HG03045 (cell line): ENCODE results near the gene MLX.
"Not testable (repeated sequence)": the region's sequence is repeated elsewhere in the genome, so short reads cannot be mapped to it uniquely, and the experiment has no call there.

Experiments
- ATAC-seq: cut with Tn5 transposase; IDR thresholded peaks from one replicate; pipeline ENCODE4 v1.9.1; 2021; ENCODE audit warnings: mild to moderate bottlenecking, moderate library complexity; ENCODE audit not compliant: unreplicated experiment

Gene MLX

GRCh38 chr17:42617956-42618431 lies 51.1 kb downstream of the MLX start:
- ATAC-seq = no peak

GRCh38 chr17:42618442-42619150 lies 51.7 kb downstream of the MLX start:
- peak; percentile 81 for ATAC-seq

DNA sequence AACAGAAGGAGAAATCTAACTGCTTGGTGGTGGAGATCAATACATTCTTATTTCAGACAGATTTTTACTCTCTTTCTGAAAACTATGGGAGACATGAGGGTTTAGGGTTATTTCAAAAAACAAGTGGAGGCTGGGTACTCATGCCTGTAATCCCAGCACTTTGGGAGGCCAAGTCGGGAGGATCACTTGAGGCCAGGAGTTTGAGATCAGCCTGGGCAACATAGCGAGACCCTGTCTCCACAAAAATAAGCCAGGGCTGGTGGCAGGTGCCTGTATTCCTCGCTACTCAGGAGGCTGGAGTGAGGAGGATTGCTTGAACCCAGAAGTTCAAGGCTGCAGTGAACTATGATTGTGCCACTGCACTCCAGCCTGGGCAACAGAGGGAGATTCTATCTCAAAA lies 55.1 kb downstream of the MLX start:
- not testable (repeated sequence) for ATAC-seq
